ENCODE measurements around the gene ENPP7.

DNA sequence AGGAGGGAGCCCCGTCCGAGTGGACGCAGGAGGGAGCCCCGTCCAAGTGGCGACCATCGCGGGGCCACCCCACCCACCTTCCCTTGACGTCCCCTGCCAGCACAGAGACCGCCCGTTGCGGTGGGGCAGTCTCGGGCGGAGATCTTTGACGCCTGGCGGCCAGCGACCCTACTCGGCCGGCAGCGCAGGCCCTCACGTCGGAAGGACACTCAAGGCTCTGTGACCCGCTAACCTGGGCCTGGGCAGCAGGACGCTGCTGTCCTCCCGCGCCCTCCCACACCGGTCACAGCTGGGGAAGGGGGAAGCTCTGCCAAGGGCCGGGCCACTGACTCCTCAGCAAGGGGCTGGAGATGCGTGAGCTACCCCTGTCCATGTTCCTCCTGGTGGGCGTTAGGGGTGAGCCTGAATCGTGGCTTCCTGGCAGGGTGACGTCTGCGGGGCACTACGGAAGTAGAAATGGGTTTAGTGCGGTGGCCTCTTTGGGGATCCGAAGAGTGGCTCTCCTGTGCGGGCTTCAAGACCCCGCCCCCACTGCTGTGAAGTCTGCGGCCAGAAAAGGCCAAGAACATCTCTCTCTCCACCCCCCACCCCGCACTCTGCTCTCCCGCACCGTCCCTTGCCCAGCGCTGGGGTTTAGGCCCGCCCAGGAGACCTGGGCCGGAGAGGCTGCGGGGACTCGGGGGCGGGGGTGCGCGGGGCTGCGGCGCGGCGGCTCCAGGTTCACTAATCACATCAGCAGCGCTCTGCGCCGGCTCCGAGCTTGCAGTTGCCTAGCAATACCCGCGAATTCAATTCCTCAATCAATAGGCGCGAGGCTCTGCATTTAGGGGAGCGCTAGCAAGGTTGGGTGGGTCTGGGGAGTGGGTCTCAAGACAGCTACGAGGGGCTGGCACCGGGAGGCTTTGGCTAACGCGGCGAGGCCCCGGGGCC is 60.3 kb downstream of the ENPP7 start:
- TF ChIP-seq, protein P1, sequence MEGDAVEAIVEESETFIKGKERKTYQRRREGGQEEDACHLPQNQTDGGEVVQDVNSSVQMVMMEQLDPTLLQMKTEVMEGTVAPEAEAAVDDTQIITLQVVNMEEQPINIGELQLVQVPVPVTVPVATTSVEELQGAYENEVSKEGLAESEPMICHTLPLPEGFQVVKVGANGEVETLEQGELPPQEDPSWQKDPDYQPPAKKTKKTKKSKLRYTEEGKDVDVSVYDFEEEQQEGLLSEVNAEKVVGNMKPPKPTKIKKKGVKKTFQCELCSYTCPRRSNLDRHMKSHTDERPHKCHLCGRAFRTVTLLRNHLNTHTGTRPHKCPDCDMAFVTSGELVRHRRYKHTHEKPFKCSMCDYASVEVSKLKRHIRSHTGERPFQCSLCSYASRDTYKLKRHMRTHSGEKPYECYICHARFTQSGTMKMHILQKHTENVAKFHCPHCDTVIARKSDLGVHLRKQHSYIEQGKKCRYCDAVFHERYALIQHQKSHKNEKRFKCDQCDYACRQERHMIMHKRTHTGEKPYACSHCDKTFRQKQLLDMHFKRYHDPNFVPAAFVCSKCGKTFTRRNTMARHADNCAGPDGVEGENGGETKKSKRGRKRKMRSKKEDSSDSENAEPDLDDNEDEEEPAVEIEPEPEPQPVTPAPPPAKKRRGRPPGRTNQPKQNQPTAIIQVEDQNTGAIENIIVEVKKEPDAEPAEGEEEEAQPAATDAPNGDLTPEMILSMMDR (IDR thresholded peaks at IDR 0.05; ENCODE audit: low read length), result no peak
- no peak for TF ChIP-seq EZH2phosphoT487 (IDR thresholded peaks at IDR 0.05; ENCODE audit: low read length)
- no peak for TF ChIP-seq EZH2 (optimal IDR thresholded peaks at IDR 0.05; ENCODE audit: low read depth, low read length)
